Stimulated activated CD4-positive, alpha-beta T cell treated with anti-CD3 and anti-CD28 coated beads, Interleukin-2, amount 100 ng/mL, for 48 hours (primary cell): ENCODE measurements around the gene ACSS3.

Experiments used
- DNase-seq, 2 donors: peaks; one replicate each; pipeline ENCODE4 v3.0.0-alpha.2; 2020

ACSS3 gene

DNA sequence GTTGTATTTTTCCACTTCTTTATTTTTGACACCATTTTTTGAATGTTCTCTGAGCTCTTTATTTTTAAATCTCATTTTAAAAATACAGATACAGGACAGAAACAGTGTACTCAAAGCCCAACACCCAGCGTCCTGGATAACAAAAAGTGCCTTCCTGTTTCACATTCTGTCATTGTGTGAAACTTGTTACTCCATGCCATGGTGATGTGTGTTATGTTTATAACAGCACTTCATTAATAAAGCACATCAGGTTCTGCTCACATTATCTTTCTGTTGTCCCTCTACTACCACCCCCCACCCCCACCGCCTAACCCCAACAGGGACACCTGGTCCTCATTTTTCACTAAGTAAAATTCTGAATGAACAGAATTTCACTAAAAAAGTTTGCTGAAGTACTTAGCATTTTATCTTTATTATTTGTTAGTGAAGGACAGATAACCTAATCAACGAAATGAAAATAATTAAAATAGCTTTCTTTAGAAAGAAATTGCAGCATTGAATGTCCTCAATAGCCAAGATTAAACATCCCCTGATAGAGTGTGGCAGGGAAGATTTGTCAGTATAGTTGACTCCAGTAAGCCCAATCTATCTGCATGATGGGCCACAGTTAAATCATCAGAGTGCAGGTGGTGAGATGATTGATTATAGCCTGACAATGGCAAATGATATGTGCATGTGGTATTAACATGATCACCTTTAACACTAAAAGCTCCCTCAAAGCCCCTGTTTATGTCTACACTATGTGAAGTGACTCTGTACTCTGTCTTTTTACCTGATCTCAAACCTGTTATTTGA lies 153.9 kb downstream of the ACSS3 start:
- no peak for DNase-seq

DNA sequence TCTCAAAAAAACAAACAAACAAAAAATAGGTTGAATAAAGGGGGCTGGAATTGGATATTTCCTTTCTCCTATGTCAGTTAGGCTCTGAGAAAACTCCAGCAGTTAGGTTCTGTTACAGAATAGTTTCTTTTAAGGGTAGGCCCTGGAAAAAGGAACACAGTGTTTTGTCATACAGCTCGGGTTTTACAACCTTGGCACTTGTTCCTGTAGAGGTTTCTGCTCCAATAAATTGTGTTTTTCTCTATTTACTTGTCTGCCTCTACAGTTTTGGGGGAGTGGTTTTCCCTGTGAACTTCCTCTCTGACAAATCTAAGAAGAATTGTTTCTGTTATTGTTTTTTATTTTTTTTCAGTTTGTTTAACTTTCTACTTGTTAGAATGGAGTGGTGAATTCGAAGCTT lies 167.6 kb downstream of the ACSS3 start:
- no peak for DNase-seq

DNA sequence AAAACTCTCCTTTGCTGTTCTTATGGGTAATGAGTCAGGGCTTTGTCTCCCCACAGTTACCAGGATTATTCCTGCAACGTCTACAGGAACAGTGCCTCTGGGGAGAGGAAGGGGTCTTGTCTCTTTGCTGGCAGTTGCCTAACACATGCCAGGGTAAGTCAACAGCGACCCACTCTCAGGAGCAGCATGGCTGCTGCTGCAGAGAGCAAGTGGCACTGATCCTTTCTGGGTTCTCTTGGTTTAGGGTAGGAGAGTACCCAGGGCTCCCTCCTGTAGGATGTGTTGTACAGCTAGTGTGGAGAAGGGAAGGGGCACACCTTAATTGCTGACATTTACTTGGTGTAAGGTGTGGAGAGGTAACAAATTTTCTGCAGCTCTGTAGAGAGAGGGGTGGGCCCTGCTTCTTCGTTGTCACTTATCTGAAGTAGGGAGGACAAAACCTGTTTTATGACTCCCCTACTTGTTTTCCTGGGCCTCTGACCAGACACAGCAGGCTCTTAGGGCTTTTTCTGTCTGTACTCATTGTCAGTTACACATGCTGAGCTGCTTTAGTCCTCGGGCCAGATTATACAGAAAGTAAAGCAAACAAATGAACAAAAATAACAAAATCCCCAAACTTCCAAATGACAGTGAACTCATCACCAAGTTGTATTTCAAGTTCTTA lies 168.2 kb downstream of the ACSS3 start:
- DNase-seq = no peak

DNA sequence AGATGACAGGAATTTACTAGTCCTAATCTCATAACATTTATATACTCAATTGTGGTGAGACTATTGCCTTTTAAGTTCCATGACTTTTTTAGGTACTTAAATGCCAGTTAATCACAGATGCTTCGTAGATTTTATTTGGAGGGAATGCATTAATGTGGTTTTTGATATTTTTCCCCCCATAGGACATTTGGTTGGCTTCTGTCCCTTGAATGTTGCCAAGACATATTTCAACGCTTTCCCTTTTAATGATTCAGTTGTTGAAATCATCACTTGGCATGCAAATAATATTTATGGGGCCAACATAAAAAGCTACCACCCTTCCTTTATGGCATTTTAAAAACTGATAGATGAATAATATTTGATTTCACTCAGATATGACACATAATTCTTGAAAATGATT lies 172.1 kb downstream of the ACSS3 start:
- no peak for DNase-seq

DNA sequence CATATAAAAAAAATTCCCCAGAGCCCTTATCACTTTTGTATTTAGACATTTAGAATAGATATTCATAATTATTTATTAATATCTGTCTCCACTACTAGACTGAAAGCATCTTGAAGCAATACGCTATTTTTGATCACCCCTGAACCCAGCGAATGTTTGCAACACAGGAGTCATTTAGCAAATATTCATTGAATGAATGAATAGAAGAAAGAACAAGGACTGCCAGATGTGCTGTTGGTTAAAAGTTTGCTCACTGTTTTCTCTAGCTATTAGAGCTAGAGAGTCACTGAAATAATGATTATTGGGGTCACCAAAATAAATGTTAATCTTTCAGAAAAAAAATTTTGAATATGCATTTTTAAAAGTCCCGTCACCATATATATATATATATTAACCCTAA lies 174.3 kb downstream of the ACSS3 start:
- DNase-seq = no peak

DNA sequence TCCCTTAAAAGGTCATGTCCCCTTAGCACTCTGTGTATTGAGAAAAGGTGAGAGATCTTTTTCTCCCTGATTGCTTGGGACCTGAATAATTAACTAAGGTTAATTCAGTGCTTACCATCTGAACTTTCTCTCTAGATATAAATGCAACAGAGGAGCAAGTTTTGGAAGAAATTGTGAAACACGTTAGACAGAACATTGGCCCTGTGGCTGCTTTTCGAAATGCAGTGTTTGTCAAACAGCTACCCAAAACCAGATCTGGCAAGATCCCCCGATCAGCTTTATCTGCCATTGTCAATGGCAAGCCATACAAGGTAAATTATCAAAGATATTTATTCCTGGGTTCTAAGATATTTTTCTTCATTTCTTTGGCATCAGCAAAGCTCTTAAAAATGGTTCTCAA lies 175.5 kb downstream of the ACSS3 start:
- no peak for DNase-seq

DNA sequence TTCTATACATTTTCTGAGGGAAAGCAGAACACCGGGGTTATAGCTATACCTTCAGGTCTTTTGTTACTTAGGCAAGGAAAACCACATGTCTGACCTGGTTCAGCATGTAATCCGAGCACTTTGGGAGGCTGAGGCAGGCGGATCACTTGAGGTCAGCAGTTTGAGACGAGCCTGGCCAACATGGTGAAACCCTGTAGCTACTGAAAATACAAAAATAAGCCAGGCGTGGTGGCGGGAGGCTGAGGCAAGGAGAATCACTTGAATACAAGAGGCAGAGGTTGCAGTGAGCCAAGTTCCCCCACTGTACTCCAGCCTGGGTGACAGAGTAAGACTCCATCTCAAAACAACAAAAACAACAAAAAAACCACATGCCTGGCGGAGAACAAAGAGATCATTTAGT lies 177.6 kb downstream of the ACSS3 start:
- DNase-seq = no peak

DNA sequence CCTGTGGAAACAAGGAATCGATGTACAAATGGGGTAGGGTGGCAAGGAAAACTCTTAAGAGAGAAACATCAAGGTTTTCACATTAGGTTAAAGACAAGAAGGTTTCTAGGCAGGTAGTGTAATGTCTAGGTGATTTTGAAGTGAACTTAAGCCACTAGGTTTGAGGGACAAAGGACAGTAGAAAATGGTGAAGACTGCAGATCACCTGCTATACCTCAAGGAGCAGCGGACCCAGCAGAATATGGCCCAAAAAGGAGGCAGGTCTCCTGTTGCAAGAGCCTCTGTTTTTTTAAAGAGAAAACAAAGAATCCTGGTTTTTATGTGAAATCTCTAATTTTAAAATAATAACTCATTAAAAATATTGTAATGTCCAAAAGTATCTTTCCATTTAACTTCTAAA lies 178.1 kb downstream of the ACSS3 start:
- DNase-seq = no peak

DNA sequence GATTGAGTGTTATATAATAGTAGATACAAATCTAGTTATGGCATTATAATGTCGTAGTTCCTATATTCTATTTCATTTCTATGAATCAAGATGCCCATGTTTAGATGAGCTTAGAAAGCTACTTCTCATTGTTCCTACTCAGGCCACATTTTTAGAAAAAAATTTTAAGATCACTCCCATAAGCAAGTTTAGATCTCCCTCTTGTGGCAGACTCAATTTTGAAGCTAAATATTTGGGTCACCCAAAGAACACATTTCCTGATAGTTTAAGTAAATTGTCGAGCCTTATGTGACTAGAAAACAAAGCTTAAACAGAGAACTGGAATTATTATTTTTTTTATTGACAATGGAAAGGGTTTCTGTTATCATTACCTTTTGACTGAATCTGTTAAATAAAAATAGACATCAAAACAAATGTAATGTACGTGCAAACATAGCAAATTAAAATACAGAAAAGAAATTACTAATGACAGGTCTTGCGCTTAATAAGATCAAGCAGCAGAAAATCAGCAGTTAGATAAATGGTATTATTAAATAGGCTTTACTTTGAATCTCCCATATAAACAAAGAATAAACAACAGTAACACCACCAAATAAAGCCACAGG lies 180.2 kb downstream of the ACSS3 start:
- no peak for DNase-seq

DNA sequence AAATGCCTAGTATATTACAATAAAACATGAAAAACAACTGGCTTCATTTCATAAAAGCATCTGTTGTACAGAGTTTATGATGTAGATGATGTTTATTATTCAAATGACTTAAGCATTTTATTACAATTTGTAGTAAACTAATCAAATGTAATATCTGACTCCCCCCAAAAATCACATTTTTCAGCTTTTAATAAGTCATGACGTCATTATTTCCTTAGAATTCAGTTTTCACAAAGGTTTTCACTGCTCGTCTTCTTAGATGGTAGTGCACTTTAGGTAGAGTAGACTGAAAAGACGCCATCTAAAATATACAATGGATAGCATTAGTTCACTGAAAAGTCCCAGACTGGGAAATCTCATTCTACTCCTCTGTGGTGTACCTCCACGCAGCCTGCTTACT lies 181.5 kb downstream of the ACSS3 start:
- DNase-seq = no peak

DNA sequence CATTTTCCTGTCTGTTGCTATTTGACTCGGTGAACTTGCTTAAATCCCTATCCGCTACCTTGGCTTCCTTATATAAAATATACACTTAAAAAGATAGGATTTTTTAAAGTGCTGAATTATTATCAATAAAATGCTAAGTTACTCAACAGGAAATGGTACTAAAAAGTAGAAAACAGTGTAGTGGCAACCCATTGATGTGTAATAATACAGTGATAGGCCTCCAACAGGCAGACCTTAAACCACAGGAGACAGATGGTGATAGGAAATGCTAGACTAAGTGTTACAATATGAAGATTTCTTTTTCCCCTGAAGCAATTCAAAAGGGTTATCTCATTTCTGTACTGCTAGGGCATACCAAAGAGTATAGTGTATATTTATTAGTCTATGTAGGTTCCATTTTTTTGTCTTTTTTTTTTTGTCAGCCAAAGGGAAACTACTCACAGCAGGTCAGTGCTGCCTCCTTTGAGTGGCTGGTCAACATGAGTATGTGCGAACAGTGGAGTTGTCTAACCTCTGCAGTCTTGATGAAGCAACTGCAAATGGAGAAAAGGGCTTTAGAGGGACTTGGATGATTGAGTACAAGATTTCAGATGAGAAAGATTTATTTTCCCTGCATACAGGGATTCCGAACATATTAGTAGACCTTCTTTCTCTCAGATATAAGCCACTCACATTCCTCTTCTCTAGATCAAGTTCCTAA lies 183.8 kb downstream of the ACSS3 start:
- DNase-seq = no peak

DNA sequence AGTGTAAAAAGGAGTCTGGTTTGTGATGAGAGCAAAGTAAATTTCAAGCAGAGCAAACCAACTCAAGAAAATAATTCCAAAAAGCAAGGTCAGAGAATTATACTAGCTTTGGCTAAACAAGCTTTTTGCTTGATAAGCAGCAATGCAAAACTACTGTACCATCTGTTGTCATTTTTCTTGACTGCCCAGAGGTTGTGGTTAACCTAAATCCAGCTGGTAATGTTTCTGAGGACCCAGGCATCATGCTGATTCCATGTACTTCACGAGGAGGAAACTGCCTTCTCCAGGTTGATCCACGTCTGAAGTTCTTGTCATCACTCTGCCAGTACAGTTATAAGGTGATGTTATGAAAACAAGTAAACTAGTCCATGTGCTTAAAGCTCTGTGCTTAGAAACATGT lies 185.2 kb downstream of the ACSS3 start:
- DNase-seq = no peak

DNA sequence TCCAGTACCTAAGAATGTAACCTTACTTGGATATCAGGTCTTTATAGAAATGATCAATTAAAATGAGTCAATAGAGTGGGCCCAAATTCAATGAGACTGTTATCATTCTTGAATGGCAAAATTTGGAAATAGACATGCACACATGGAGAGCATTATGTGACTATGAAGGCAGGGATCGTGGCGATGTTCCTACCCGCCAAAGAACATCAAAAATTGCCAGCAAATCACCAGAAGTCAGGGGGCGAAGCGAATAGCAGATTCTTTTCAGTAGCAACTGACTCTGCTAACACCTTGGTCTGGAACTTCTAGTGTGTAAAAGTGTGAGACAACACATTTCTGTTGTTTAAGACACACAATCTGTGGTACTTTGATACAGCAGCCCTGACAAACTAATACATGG lies 192.5 kb downstream of the ACSS3 start:
- no peak for DNase-seq

DNA sequence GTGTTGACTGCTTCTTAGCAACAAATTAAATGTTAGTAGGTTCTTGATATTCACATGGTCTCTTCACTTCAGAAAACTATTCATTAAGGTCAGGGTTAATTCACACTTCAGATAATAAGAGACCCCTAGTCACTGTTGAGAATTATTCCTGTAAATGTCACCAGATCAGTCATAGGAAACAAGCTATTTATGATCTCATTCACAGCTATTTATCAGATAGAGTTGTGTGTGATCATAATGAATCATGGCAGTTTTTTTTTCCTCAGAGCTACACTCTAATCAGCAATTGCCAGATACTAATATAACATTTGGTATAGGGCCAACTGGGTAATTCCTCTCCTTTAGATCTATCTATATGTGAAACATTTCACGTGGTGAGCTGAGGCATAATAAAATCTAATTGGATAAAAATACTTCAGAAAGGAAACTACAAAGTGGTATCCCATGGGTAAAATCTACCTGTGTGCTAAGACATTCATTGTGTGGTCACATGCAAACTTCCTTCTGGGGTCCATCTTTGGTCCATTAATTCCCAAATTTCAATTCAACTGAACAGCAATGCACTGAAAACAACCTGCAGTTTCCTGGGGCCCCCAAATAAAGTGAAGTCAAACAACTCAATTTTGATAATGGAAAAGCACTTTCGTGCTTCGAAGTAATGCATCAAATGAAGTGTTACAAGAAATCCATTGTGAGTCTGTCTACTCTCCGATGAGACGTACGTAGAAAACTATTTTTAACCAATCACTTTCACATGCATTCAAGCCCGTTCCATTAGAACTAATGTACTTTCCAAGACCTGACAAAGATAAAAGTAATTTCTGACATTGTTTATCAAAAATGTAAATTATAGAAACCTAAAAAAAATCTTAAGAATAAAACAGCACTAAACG lies 197.0 kb downstream of the ACSS3 start:
- no peak for DNase-seq

DNA sequence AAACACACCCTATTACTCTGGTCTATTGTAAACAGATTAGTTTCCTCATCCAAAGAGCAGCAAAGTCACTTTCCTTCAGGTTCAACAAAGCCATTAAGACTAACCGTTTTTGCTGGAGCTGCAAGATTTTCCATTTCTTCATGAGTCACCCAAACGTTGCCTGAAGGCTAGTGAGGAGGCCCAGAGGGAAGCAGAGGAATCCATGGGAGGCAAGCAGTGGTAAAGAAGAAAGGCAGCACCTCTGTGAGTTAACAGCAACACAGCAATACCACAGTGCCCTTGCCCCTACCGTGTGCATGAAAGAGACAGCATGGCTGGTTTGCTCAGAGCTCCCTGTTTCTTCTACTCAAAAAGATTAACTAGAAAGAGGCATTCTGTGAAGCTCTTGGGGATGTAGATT lies 206.3 kb downstream of the ACSS3 start:
- DNase-seq = no peak

DNA sequence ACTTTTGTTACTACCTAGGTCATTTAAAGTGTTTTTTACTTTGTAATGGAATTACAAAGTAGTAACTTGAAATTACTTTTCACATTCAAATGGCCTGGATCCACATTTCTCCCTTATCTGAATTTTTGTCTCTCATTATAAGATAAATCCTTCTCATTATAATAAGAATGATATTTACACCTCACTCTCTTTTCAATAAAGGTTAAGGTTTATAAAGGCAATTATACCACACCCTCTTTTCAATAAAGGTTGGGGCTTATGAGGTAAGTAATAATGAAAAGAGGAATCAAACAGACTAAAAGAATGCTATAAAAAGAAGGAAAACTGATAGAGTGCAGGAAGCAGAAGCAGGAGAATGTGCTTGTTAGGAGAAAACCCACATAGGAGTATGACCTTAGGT lies 210.8 kb downstream of the ACSS3 start:
- DNase-seq = no peak

DNA sequence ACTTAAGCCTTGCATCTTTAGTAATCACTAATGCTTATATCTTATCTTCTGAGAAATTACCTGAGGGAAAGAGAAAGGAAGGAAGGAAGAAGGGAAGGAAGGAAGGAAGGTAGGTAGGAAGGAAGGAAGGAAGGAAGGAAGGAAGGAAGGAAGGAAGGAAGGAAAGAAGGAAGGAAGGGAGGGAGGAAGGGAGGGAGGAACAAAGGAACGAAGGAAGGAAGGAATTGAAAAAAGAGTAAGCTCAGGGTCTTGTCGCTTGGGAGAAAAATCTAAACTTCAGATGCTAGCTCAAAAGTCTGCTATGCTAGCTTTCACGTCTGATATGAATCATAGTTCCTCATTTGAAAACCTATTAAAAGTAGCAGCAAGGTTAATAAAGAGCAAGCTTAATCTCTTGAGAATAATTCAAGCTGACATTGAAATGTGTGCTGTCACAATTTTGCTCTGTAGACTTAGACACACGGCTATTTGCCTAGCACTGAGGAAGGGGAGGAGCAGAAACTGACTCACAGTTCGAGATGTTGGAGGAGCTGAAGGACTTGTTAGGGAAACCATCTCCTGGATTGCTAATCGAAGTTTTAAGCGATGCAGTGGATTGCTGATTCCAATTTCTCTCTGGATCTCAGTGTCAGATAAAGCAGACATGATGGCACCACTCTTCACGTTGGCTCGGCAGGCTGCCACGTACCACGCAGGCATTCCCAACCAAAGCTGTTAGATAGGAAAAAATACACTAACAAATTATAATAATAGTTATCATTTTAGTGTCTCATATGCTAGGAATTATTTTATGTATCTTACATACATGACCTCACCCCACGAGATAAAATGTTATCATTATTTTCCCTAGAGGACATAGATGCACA lies 216.7 kb downstream of the ACSS3 start:
- no peak for DNase-seq

DNA sequence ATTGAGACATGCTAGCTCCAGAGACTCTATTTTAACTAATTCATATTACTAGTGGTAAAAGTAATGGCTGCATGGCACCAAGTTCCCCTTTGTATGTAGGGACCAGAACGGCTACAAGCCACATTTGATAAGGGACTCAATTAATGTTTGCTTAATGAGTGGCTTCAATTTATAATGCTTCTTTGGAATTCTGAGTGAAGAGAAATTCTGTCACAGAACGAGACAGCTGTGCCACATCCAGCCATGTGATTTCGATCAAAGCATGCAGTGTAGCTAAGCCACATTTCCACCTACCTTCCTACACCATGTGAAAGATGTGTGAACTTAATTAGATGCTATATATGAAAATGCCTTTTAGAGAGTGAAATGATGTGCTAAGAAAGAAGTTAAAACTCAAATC lies 217.4 kb downstream of the ACSS3 start:
- DNase-seq = no peak

DNA sequence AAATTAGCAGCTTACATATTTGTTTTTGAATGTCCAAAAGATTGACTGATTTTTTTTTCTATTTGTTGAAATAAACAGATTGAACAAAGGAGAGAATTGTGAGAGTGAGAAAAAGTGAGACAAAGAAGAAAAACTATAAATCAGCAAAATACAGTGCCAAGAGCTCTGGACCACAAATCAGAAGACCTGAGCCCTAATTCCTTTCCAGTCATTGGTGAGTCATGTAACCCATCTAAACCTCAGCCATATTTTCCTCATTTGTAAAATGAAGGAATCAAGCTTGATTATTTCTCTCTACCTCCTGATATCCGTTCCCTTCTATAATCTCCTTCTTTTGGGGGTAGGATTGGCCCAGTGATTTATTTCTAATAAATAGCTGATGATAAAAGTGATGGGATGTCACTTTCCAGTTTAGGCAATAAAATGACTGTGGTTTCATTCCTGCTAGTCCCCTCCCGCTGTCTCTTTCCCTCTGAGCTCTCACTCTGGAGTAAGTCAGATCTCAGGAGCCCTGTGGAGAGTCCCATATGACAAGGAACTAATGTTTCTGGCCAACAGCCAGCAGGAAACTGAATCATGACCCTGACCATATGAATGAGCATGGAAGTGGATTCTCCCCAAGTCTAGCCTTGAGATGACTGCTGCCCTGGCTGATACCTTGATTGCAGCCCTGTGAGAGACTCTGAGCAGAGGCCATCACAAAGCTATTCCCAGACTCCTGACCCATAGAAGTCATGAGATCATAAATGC lies 218.9 kb downstream of the ACSS3 start:
- DNase-seq = no peak

DNA sequence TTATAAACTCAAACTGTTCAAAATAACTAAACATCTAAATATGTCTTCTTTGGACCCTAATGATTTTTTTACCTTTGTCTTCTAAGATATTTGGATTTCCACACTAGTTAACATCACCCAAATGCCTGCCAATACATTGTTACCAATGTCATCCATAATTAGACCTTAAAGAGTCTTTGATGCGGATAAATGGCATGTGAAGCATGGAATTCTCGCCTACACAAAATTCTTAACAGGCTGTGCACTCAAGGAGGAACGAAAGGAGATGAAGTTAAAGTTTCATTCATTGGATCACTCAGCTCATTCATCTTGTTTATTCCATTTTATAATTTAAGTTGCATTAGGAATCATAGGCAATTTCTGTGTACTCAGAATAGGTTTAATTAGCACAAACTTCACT lies 219.7 kb downstream of the ACSS3 start:
- DNase-seq = no peak

DNA sequence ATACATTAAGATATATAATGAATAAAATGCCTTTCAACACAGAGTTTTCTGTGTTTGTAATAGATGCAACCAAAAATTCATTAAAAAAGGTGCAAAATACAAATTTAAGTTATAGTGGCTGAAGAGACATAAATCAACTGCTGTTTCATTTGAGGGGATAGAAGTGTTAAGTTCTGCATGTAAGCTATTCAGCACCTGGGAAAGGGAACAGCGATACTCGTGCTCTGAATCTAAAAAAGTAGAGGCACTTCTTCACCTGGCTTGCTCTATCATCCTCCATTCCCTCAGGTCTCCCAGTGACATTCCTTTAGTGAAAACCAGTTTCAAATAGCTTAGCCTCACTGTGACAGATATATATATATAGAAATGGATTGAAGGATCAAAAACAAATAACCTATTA lies 222.6 kb downstream of the ACSS3 start:
- no peak for DNase-seq
